GM06990 (cell line): Measurements from ENCODE around the gene POLR1B.
"Not testable (repeated sequence)": the region's sequence is repeated elsewhere in the genome, so short reads cannot be mapped to it uniquely, and the experiment has no call there.

ENCODE experiments used
- DNase-seq: peaks from one replicate; pipeline ENCODE4 v3.0.0-alpha.2; 2011; ENCODE audit not compliant: insufficient read length; ENCODE audit errors: extremely low read depth
- H3K27me3 ChIP-seq: replicated peaks from 2 replicates; pipeline ENCODE4 v1.6.0; 2011; ENCODE audit warnings: low read length; ENCODE audit not compliant: control insufficient read depth, insufficient read depth
- H3K36me3 ChIP-seq: 2 replicates; pipeline ENCODE4 v1.5.1; 2011; ENCODE audit warnings: low read length; ENCODE audit not compliant: control insufficient read depth, insufficient read depth
- H3K4me3 ChIP-seq: replicated peaks from 2 replicates; pipeline ENCODE4 v1.5.1; 2011; ENCODE audit warnings: low read depth, mild to moderate bottlenecking, control low read depth, low read length
- TF ChIP-seq, protein P1 (sequence below): IDR thresholded peaks from 2 replicates; pipeline ENCODE4 v1.5.1; 2011; ENCODE audit warnings: low read length, control low read depth, mild to moderate bottlenecking, inconsistent platforms; ENCODE audit not compliant: insufficient read depth, poor library complexity, severe bottlenecking

Gene POLR1B

DNA sequence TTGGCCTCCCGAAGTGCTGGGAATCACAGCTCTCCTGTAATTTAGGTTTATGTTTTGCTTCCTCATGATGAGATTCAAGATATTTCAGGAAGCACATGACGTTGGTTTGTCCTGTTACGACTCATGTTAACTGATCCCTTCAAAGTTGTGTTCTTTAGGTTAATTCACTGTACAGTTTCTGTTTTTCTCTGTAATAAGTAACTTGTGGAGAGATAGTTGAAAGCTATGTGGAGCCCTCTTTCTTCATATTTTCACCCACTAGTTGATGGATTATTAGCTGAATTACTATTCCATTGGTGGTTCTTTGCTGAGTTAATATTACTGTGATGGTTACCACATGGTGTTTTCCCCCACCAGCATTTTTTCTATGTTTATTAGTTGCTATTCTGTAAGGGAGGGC lies 23.8 kb downstream of the POLR1B start:
- TF ChIP-seq, protein P1, sequence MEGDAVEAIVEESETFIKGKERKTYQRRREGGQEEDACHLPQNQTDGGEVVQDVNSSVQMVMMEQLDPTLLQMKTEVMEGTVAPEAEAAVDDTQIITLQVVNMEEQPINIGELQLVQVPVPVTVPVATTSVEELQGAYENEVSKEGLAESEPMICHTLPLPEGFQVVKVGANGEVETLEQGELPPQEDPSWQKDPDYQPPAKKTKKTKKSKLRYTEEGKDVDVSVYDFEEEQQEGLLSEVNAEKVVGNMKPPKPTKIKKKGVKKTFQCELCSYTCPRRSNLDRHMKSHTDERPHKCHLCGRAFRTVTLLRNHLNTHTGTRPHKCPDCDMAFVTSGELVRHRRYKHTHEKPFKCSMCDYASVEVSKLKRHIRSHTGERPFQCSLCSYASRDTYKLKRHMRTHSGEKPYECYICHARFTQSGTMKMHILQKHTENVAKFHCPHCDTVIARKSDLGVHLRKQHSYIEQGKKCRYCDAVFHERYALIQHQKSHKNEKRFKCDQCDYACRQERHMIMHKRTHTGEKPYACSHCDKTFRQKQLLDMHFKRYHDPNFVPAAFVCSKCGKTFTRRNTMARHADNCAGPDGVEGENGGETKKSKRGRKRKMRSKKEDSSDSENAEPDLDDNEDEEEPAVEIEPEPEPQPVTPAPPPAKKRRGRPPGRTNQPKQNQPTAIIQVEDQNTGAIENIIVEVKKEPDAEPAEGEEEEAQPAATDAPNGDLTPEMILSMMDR, result no peak

DNA sequence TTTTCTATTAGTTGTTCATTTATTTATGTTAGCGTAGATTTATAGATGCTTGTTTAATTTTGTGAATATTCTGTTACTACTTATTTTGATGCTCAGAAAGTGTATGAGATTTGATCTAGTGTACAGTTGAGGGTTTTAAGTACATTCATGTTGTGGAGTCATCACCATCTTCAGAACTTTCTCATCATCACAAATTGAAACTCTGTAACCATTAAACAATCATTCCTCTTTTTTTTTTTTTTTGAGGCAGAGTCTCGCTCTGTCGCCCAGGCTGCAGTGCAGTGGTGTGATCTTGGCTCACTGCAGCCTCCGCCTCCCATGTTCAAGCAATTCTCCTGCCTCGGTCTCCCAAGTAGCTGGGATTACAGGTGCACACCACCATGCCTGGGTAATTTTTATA lies 24.2 kb downstream of the POLR1B start:
- not testable (repeated sequence) for DNase-seq, H3K27me3 ChIP-seq, H3K4me3 ChIP-seq
- H3K36me3 ChIP-seq, result peaks cover 15% of the 10 kb centered on the region

More for the DNA sequence above, 23.8 kb downstream of the POLR1B start:
- peaks cover 13% of the 10 kb centered on the region for H3K36me3 ChIP-seq
- no peak overlapping the region for H3K4me3 ChIP-seq
- no peak for DNase-seq
- no peaks in the 10 kb centered on the region for H3K27me3 ChIP-seq

DNA sequence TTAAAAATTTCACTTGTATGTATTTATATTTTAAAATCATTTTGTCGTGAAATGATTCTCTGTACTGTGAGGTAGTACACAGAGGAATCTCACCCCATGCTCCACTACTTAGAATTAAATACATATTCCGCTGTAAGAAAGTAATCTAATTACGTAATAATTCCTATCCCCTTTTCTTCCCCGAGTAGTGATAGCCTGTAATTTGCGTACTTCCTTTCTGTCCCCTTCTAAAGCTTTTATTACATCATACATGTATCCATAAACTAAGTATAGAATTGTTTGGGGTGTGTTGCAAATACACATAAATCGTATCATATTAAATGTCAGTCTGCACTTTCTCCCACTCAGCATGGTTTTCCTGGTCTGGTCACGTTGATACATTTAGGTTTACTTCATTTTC lies 29.7 kb downstream of the POLR1B start:
- H3K36me3 ChIP-seq, result peaks cover 22% of the 10 kb centered on the region
- no peak for DNase-seq

DNA sequence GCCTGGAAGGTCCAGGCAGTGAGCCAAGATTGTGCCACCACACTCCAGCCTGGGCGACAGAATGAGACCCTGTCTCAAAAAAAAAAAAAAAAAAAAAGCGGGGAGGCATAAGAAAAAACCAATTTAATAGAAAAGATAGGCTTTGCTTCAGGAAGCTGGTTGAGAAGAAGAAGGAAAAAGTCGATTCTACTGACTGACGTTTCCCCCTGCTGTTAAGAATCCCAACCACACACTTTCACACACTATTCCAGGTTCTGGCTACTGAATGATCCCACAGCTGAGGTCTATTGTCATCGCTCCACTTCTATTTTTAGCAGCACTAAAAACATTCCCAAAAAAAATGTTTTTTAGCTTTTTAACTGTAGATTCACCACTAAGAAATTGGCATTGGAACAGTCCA lies 35.5 kb downstream of the POLR1B start:
- Histone ChIP-seq H3K36me3 (peaks cover 17% of the 10 kb centered on the region), H3K27me3 (no peaks in the 10 kb centered on the region), H3K4me3 (no peak overlapping the region)
- DNase-seq, result no peak
- TF ChIP-seq, protein P1, result no peak

More for the DNA sequence above, 29.7 kb downstream of the POLR1B start:
- no peak overlapping the region for H3K4me3 ChIP-seq
- TF ChIP-seq, protein P1, result no peak
- H3K27me3 ChIP-seq, result no peaks in the 10 kb centered on the region

DNA sequence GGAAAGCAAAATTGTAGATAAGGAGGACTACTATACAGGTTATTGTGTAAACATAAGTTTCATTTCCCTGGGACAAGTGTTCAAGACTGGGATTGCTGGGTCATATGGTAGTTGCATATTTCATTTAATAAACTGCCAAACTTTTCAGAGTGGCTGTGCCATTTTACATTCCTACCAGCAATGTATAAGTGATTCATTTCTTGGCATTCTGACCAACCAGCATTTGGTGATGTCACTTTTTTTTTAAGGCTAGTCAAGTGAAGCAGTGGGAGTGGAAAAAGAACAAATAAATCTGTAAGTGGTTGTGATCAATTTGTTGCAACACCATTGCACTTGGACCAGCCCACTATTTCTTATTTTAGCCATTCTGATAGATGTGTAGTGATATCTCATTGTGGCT lies 37.0 kb downstream of the POLR1B start:
- H3K27me3 ChIP-seq, result no peaks in the 10 kb centered on the region
- no peak overlapping the region for H3K4me3 ChIP-seq
- peaks cover 11% of the 10 kb centered on the region for H3K36me3 ChIP-seq
- TF ChIP-seq, protein P1, result no peak
- no peak for DNase-seq

DNA sequence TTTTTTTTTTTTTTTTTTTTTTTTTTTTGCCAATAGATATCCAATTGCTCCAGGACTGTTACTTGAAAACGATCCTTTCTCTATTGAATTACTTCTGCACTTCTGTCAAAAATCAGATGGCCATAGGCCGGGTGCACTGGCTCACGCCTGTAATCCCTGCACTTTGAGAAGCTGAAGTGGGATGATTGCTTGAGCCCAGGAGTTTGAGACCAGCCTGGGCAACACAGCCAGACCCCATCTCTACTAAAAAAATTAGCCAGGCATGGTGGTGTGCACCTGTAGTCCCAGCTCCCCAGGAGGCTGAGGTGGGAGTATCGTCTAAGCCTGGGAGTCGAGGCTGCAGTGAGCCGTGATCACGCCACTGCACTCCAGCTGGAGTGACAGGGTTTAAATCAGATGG lies 37.8 kb downstream of the POLR1B start:
- H3K27me3 ChIP-seq, result no peaks in the 10 kb centered on the region
- no peak overlapping the region for H3K4me3 ChIP-seq
- peaks cover 6% of the 10 kb centered on the region for H3K36me3 ChIP-seq
- TF ChIP-seq, protein P1, result no peak
- DNase-seq, result no peak
